CD4-positive, alpha-beta T cell treated with Interleukin-6 for 4 hours (primary cell): Measurements from ENCODE around the gene TESK2.

Experiments used
- DNase-seq: peaks from one replicate; pipeline ENCODE4 v3.0.0-alpha.2; 2020; ENCODE audit warnings: mixed read lengths

Gene TESK2

GRCh38 chr1:45331436-45332345 lies 159.3 kb downstream of the TESK2 start:
- no peak for DNase-seq

GRCh38 chr1:45329445-45329844 lies 161.5 kb downstream of the TESK2 start:
- no peak for DNase-seq

GRCh38 chr1:45328680-45329079 lies 162.3 kb downstream of the TESK2 start:
- DNase-seq, result no peak

- DNase-seq, result no peak
These were observed 163.1 kb downstream of the TESK2 start for GRCh38 chr1:45327644-45328515.

- peak; percentile 80 for DNase-seq
These were observed 164.0 kb downstream of the TESK2 start, which contains the start of gene HPDL for GRCh38 chr1:45326627-45327623. Gene HPDL (plus strand): TSS chr1:45326895. CDS start chr1:45327149, 254 bp downstream.

GRCh38 chr1:45325851-45326506 lies 165.0 kb downstream of the TESK2 start:
- no peak for DNase-seq

GRCh38 chr1:45322486-45323040 lies 168.4 kb downstream of the TESK2 start:
- no peak for DNase-seq

GRCh38 chr1:45321444-45321843 lies 169.5 kb downstream of the TESK2 start:
- DNase-seq, result no peak

GRCh38 chr1:45319761-45320160 lies 171.2 kb downstream of the TESK2 start:
- no peak for DNase-seq

- no peak for DNase-seq
These were observed 173.8 kb downstream of the TESK2 start for GRCh38 chr1:45317166-45317565.

- DNase-seq, result no peak
These were observed 176.7 kb downstream of the TESK2 start for GRCh38 chr1:45314266-45314665.

- DNase-seq, result no peak
These were observed 184.1 kb downstream of the TESK2 start for GRCh38 chr1:45306905-45307304.

GRCh38 chr1:45306319-45306718 lies 184.6 kb downstream of the TESK2 start:
- DNase-seq, result no peak

GRCh38 chr1:45305231-45305630 lies 185.7 kb downstream of the TESK2 start:
- DNase-seq, result no peak

GRCh38 chr1:45304311-45305081 lies 186.5 kb downstream of the TESK2 start:
- DNase-seq, result no peak

- DNase-seq, result peak; percentile 99
These were observed 187.2 kb downstream of the TESK2 start for GRCh38 chr1:45303520-45304310.

- no peak for DNase-seq
These were observed 188.3 kb downstream of the TESK2 start for GRCh38 chr1:45302505-45303150.

GRCh38 chr1:45300669-45300997 lies 190.3 kb downstream of the TESK2 start:
- no peak for DNase-seq

GRCh38 chr1:45299981-45300668 lies 190.8 kb downstream of the TESK2 start:
- peak; percentile 53 for DNase-seq
